HG02970 (cell line): ENCODE data around the gene KRTAP4-6.
"Not testable (repeated sequence)": the region's sequence is repeated elsewhere in the genome, so short reads cannot be mapped to it uniquely, and the experiment has no call there.

Experiments
- ATAC-seq: cut with Tn5 transposase; IDR thresholded peaks from one replicate; pipeline ENCODE4 v1.9.1; 2021; ENCODE audit warnings: mild to moderate bottlenecking, moderate library complexity, moderate number of reproducible peaks; ENCODE audit not compliant: unreplicated experiment, low FRiP score

Gene KRTAP4-6

GRCh38 chr17:41111151-41111885 lies 29.0 kb downstream of the KRTAP4-6 start:
- ATAC-seq: no peak

- not testable (repeated sequence) for ATAC-seq
These were observed 31.5 kb downstream of the KRTAP4-6 start for GRCh38 chr17:41108728-41109386.

DNA sequence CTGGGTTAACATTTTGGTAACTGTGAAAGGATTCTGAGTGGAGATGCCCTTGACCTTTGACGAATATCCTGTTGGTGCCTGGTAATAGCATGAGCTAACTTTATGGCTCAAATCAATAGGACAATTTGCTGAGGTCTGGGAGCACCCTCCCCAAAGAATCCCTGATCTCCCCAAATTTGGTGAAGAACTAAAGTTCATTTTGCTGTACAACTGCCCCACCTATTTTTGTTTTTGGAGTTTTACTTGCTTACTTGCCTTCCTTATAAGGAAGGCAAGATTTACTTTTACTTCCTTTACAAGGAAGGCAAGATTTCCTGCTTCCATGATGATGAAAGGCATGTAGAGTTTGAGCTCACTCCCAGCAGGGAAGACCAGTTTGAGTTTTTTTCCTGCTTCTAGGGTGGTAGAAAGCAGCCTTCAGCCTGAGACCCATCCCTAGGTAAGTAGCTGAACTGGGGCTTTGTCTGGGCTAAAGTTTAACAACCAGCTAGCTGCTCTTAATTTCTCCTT lies 32.3 kb downstream of the KRTAP4-6 start:
- ATAC-seq: no peak

DNA sequence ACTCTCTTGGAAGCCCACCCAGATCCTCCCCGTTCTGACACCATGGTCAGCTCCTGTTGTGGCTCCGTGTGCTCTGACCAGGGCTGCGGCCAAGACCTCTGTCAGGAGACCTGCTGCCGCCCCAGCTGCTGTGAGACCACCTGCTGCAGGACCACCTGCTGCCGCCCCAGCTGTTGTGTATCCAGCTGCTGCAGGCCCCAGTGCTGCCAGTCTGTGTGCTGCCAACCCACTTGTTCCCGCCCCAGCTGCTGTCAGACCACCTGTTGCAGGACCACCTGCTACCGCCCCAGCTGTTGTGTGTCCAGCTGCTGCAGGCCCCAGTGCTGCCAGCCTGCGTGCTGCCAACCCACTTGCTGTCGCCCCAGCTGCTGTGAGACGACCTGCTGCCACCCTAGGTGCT lies 35.0 kb downstream of the KRTAP4-6 start, which contains the start of gene KRTAP4-9:
Gene KRTAP4-9 (plus strand): TSS at position 43 of the 400 bp plus-strand sequence. CDS start 0 bp downstream, at position 43.
- ATAC-seq: not testable (repeated sequence)

GRCh38 chr17:41104386-41105038 lies 35.8 kb downstream of the KRTAP4-6 start:
- not testable (repeated sequence) for ATAC-seq

- no peak for ATAC-seq
These were observed 36.4 kb downstream of the KRTAP4-6 start for GRCh38 chr17:41103896-41104295.

DNA sequence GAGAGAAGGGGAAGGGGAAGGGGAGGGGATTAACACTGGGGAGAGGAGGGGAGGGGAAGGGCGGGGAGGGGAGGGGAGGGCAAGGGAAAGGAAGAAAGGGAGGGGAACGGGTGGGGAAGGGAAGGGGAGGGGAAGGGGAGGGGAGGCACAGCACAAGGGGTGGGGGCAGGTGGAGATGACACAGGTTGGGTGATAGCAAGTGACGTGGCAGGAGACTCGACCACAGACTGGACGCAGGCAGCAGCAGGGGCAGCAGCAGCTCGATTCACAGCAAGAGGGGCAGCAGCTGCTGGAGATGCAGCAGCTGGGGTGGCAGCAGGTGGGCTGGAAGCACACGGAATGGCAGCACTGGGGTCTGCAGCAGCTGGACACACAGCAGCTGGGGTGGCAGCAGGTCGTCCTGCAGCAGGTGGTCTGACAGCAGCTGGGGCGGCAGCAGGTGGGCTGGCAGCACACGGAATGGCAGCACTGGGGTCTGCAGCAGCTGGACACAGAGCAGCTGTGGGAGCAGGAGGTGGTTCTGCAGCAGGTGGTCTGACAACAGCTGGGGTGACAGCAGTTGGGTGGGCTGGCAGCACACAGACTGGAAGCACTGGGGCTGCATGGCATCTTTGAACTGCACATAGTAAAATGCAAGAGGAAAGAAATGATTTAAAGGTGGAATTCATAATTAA lies 38.6 kb downstream of the KRTAP4-6 start, which contains the start of gene KRTAP4-16:
Gene KRTAP4-16 (minus strand): TSS at position 624 of the 674 bp plus-strand sequence. CDS start 0 bp downstream, at position 624.
- ATAC-seq: no peak

DNA sequence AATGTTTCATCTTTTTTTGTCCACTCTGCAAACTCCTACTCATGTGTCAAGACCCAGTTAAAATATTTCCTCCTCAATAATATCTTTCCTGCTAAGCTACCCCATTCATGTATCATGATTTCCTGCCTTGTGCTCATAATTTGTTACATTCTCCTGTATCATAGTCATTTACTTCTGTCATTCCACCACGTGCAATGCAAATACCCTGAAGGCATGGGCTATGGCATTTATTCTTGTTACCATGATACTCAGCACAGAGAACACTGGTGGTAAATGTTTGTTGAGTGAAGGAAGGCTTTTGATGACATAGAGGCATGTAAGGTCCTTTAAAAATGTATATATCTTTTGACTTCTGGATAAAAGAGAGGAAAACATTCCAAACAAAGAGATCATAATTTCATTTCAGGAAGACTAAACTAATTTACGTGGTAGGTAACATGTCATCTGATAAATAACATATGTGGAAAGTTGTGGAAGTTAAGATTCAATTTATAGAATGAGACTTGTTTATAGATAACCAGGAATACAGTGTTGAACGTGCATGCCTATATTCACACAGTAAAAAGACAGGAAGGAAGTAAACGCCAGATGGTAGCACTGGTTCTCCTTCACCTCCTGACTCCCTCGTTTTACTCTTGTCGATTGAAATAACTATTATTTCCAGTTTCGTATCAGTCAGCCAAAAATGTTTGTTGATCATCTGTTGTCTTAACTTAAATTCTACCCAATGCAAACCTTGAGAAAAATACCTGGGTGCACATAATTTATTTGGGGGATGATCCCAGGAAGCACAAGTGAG lies 40.5 kb downstream of the KRTAP4-6 start:
- ATAC-seq: not testable (repeated sequence)

GRCh38 chr17:41098481-41098880 lies 41.9 kb downstream of the KRTAP4-6 start:
- no peak for ATAC-seq

GRCh38 chr17:41098042-41098441 lies 42.3 kb downstream of the KRTAP4-6 start, which contains the start of gene KRTAP4-8:
TSS of gene KRTAP4-8 (minus strand) at chr17:41098142. CDS start at chr17:41098084, 58 bp downstream.
- no peak for ATAC-seq

DNA sequence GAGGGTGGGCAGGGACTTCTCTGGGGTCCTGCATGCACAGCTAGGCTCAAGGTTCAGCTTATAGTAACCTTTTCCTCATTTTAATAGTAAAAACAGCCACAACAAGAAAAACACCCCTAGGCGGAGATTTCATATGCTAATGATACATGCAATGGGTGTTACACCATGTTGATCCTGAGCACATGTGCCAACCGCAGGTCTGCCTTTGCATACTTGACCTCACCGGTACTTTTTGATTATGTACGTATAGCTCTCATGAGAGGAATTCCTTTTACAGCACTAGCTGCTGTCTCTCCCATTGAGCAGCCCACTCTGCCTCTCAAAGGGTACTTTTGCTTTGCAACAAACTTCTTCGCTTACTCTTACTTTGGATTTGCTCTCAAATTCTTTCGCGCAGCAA lies 44.3 kb downstream of the KRTAP4-6 start:
- ATAC-seq: no peak
